Stimulated activated CD4-positive, alpha-beta T cell treated with anti-CD3 and anti-CD28 coated beads, Interleukin-4, amount 100 ng/mL, for 48 hours (primary cell): ENCODE data around the gene GRM4.

Source experiments
- DNase-seq, 2 donors: peaks; one replicate each; pipeline ENCODE4 v3.0.0-alpha.2; 2020; ENCODE audit warnings: low read depth in 2 of 2

The GRM4 gene

DNA sequence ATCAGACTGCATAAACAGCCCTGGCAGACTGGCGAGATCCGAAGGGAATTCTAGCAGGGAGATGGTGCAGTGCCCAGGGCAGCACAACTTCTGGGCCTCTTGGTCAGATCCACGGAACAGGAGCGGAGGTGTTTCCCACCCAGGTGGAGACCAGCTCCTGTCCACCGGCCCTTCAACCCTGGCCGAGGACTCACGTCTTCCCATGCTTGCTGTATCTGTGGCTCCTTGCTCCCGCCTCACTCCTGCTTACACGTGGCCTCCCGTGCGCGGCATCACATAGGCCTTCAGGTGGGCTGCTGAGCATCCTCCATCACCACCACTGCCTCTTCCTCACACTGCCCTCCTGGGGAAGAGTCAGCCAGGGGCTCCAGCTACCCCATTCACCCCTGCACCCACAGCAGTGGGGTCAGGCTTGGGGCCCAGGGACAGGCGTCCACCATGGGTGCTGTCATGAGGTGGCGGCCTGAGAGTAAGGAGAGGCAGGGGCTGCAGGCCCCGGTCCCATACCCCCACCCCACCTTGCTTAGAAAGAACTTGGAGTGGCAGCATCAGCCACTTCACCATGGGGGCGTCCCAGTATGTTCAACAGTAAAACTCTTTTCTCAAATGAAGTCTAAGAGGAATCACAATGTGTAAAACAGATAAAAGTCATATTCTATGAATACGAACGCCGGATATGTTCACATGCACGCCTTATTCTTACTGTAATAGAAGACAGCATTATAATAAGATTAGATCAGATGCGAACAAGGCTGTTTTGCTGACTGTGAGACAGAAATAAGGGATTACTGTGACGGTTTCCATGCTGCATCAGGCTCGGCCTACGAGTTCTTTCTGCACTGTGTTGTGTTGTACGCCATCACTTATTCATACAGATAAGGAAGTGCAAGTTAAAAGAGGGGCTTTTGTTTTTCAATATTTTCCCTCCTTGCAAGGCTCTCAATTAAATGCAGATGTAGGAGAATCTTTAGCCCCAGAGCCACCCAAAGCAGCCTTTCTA is 165.4 kb downstream of the GRM4 start:
- DNase-seq, result no peak

DNA sequence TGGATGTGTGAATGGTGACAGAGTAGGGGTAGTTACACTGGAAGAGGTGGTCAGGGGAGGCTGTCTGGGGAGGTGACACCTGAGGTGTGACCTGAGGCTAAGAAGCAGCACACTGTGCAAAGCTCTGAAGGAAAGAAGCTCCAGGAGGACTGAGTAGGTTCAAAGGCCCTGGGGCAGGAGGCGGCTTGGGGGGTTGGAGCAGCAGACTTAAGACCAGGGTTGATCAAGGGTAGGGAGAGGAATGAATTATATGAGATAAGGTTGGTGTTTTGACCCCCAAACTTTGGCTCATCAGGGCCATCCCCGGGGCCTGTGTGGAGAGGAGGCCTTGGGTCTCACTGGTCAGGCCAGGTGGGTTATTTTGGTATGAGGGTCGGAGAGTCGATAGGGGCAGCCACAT is 166.1 kb downstream of the GRM4 start:
- DNase-seq, result no peak

DNA sequence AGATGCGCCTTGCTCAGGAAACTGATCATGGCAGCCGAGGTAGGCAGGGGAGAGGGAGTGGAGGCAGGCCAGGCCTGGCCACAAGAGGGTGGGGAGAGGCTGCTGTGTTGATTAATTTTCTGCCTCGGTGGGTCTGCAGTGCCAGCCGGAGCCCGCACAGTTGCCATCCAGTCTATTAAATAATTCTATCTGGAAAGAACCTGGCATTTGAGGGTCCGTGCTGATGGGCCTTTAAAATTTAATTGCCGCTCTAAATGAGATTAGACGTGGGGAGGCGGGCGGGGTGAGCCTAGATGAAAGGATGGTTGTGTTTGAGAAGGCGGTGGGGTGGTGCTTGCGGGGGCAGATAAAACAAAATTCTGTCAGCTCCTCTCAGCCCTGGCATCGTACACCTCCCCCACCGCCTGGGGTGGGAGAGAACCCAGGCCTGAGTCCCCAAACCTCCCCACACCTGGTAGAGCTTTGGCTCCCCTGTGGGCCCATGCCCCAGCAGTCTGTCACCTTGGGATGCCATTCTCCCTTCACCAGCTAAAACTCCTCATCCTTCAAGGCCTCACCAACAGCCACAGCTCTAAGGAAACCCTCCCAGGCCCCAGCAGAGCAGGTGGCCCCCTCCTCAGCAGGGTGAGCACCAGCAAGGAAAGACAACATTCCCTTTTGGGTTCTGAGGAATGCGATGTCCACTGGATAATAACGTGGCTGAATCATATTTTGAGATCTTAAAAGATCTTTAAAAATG is 167.3 kb downstream of the GRM4 start:
- no peak for DNase-seq

DNA sequence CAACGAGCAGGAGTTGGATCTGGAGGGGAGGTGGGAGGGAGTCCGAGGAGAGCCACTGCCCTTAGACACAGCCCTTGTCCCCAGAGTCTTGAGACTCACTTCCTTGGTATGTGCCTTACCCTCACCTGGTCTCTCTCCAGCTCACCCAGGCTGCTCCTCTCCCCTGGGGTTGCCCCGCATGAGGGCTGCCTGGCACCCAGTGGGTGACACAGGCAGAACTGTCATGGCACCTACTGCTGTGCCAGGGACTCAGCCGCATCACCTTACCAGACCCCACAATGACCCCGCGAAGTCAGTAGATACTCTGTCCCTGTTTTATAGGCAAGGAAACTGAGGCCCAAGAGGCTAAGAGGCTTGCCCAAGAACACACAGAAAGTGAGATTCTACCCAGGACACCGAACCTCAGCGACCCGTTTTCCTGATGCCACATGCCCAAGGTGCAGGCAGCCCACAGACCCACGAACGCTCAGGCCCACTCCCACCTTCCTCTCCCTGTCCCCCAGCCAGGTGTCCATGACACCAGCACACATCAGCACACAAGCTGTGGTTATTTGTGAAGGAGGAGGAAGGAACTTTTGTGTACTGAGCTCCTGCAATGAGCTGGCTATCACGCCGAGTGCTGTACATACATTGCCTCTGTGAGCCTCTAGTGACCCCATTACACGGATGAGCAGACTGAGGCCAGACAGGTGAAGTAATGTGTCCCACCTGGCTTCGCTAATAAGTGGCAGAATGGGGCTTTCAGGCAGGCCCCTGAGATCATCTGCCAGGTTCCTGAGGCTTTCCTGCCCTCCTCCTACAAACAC is 168.1 kb downstream of the GRM4 start:
- no peak for DNase-seq

DNA sequence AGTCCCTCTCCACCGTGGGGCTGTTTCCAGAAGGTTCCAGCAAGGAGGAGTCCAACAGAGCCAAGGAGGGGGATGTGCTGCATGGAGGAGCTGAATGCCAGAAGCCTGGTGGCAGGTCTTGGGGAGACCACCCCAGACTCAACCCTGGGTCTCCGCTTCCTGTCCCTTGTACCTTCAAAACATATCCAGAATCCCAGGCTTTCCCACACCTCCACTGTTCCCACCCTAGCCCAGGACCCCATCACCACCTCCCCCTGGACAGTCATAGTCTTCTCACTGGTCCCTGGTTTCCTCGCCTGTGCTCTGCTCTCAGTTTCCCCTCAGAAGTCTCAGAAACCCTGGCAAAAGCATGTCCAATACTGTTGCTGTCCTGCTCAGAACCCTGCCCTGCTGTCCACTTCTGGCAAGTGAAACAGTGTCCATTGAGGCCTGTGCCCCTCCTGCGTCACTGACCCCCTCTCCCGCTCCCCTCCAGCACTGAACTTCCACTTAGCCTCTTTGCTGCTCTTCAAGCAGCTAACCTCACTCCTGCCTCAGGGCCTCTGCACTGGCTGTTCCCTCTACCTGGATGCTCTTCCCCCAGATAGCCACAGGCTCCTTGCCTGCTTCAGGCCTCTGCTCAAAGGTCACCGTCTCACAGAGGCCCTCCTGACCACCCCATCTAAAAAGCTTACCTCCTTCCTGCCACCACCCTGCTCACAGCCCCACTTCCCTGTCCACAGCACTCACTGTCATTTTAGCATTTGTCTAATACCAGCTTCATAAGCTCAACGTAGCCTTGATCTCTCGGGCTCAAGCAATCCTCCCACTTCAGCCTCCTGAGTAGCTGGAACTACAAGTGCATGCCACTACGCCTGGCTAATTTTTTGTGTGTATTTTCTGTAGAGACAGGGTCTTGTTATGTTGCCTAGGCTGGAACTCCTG is 169.2 kb downstream of the GRM4 start:
- DNase-seq, result no peak

DNA sequence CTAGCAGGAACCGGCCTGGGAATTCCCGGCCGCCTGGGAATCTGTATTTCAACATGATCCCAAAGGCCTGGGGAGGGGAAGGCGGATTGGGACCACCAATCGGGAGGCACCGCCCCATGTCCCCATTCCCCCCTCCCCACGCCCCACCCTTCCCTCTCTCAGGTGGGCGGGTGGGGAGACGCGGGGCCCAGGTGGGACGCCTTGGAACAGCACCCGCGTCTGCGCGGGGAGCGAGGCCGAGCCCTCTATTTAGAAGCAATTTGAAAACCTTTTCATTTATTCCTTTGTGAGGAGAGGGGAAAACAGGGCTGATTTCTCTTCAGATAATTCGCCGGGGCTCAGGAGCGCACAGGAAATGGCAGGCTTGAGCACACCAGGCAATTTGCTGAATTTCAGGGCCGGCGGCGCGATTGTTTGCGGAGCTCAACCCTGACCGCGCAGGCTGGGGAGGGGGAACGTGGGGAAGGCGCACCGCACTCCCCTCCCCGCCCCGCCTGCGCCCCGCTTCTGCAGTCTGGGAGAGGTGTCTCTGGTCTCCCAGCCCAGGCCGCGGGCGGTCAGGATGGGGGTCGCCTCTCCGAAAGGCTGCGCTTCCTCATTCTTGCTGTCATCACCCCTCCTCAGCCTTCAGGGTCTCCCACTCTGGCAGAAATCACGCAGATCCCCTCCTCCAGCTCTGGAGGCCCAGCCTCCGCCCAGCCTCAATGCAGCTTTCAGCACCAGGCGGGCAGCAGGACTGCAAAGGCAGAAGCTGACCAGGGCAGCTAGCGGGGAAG is 170.0 kb downstream of the GRM4 start:
- no peak for DNase-seq

DNA sequence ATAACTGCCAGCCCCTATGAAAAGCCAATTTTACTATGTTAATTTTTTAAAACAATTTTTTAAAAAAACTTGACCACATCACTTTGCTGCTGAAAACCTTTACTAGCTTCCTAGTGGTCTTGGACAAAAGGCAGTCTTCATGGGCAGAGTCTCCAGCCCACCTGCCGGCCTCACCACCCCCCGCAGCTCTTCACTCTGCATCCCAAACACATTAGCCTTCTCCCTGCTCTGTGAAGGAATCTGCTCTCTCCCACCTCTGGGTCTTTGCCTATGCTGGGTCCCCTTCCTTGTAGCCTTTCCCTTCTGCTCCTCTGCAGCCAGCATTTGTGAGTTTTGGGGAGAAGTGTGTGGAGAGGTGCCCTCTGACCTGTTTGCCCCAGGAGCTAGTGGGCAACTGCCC is 171.4 kb downstream of the GRM4 start:
- DNase-seq, result no peak

DNA sequence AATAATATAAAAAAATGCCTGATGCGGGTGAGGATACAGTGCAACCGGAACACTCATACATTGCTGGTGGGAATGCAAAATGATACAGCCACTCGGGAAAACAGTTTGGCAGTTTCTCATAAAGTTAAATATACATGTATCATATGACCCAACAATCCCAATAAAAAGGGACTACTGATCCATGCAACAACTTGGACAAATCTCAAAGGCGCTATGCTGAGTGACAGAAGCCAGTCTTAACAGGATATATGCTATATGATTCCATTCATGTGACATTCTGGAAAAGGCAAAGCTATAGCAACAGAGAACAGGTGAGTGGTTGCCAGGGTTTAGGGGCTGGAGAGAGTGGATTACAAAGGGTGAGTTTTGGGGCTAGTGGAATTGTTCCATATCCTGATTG is 171.9 kb downstream of the GRM4 start:
- no peak for DNase-seq

DNA sequence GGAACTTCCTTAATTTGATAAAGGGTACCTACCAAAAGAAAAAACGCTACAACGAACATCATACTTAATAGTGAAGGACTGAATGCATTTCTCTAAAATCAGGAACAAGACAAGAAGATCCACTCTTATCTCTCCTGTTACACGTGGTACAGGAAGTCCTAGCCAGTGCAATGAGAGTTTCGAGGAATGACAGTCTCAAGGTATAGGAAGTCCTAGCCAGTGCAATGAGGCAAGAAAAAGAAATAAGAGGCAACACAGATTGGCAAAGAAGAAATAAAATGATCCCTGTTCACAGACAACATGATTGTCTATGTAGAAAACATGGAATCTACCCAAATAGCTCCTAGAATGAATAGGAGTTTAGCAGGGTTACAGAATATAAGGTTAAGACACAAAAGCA is 174.3 kb downstream of the GRM4 start:
- no peak for DNase-seq
